Measurements from ENCODE around the gene RSRC1.

RSRC1 gene

GRCh38 chr3:158419820-158420653 lies 310.1 kb downstream of the RSRC1 start:
- H3K27ac ChIP-seq (ENCODE audit: low read depth, low read length, poor library complexity, severe bottlenecking): peak overlapping the region; percentile 29

GRCh38 chr3:158420654-158421396 lies 310.9 kb downstream of the RSRC1 start:
- no peak overlapping the region for H2AFZ ChIP-seq (ENCODE audit: low read length)
- H3K79me2 ChIP-seq (ENCODE audit: insufficient read depth, low read length): no peaks in the 10 kb centered on the region
- H4K20me1 ChIP-seq (ENCODE audit: insufficient read depth, low read length): no peaks in the 10 kb centered on the region
- H3K4me3 ChIP-seq (ENCODE audit: low read depth, low read length, poor library complexity, severe bottlenecking): no peak overlapping the region
- TF ChIP-seq EZH2 (IDR thresholded peaks at IDR 0.05; ENCODE audit: borderline replicate concordance, low read length): no peak
- TF ChIP-seq CTCF (IDR thresholded peaks at IDR 0.05; ENCODE audit: low read length): no peak
- no peaks in the 10 kb centered on the region for H3K9me2 ChIP-seq (ENCODE audit: low read depth, low read length)
- H3K27ac ChIP-seq (ENCODE audit: low read depth, low read length, poor library complexity, severe bottlenecking): no peak overlapping the region
- H3F3A ChIP-seq (ENCODE audit: insufficient read depth, low read length): no peaks in the 10 kb centered on the region
- H3K36me3 ChIP-seq (ENCODE audit: insufficient read depth, low read length): no peaks in the 10 kb centered on the region; the same call in 1 of the 2 replicates
- no peaks in the 10 kb centered on the region for H3K27me3 ChIP-seq (ENCODE audit: insufficient read depth, low read length)
- peaks cover 24% of the 10 kb centered on the region for H3K4me1 ChIP-seq (ENCODE audit: insufficient read depth, low read length, severe bottlenecking)
- no peak overlapping the region for H3K9ac ChIP-seq (ENCODE audit: low read length)
- no peak overlapping the region for H3K4me2 ChIP-seq (ENCODE audit: low read length)
- no peaks in the 10 kb centered on the region for H3K9me3 ChIP-seq (ENCODE audit: low read length)

More at GRCh38 chr3:158419820-158420653, 310.1 kb downstream of the RSRC1 start:
- Histone ChIP-seq H3K36me3 (ENCODE audit: insufficient read depth, low read length) (no peaks in the 10 kb centered on the region; the same call in 1 of the 2 replicates), H3F3A (ENCODE audit: insufficient read depth, low read length) (no peaks in the 10 kb centered on the region), H3K4me1 (ENCODE audit: insufficient read depth, low read length, severe bottlenecking) (peaks cover 24% of the 10 kb centered on the region), H3K79me2 (ENCODE audit: insufficient read depth, low read length) (no peaks in the 10 kb centered on the region), H3K9me2 (ENCODE audit: low read depth, low read length) (no peaks in the 10 kb centered on the region), H3K27me3 (ENCODE audit: insufficient read depth, low read length) (no peaks in the 10 kb centered on the region), H3K9ac (ENCODE audit: low read length) (no peak overlapping the region), H3K9me3 (ENCODE audit: low read length) (no peaks in the 10 kb centered on the region), H3K4me2 (ENCODE audit: low read length) (no peak overlapping the region), H2AFZ (ENCODE audit: low read length) (no peak overlapping the region), H4K20me1 (ENCODE audit: insufficient read depth, low read length) (no peaks in the 10 kb centered on the region), H3K4me3 (ENCODE audit: low read depth, low read length, poor library complexity, severe bottlenecking) (no peak overlapping the region)
- TF ChIP-seq EZH2 (IDR thresholded peaks at IDR 0.05; ENCODE audit: borderline replicate concordance, low read length) (no peak), CTCF (IDR thresholded peaks at IDR 0.05; ENCODE audit: low read length) (no peak)

GRCh38 chr3:158430448-158430847 lies 320.6 kb downstream of the RSRC1 start:
- H3K27me3 ChIP-seq (ENCODE audit: insufficient read depth, low read length): no peaks in the 10 kb centered on the region
- H3K9ac ChIP-seq (ENCODE audit: low read length): no peak overlapping the region
- no peak overlapping the region for H2AFZ ChIP-seq (ENCODE audit: low read length)
- H3F3A ChIP-seq (ENCODE audit: insufficient read depth, low read length): 0 out of 2 replicates have a peak, but pooled peaks cover 5% of the 10 kb centered on the region
- no peaks in the 10 kb centered on the region for H3K9me3 ChIP-seq (ENCODE audit: low read length)
- H3K4me2 ChIP-seq (ENCODE audit: low read length): no peak overlapping the region
- TF ChIP-seq EZH2 (IDR thresholded peaks at IDR 0.05; ENCODE audit: borderline replicate concordance, low read length): no peak
- TF ChIP-seq CTCF (IDR thresholded peaks at IDR 0.05; ENCODE audit: low read length): no peak
- no peak overlapping the region for H3K27ac ChIP-seq (ENCODE audit: low read depth, low read length, poor library complexity, severe bottlenecking)
- no peaks in the 10 kb centered on the region for H3K79me2 ChIP-seq (ENCODE audit: insufficient read depth, low read length)
- H3K4me1 ChIP-seq (ENCODE audit: insufficient read depth, low read length, severe bottlenecking): peaks cover 28% of the 10 kb centered on the region
- no peak overlapping the region for H3K4me3 ChIP-seq (ENCODE audit: low read depth, low read length, poor library complexity, severe bottlenecking)
- H4K20me1 ChIP-seq (ENCODE audit: insufficient read depth, low read length): no peaks in the 10 kb centered on the region
- H3K36me3 ChIP-seq (ENCODE audit: insufficient read depth, low read length): no peaks in the 10 kb centered on the region
- H3K9me2 ChIP-seq (ENCODE audit: low read depth, low read length): no peaks in the 10 kb centered on the region
